Measurements from ENCODE around the gene RNF32. TPM values are rescaled to one million over a fixed set of nuclear protein-coding genes. Genes with fewer than 3 reads are reported as not detected.
"Not testable (repeated sequence)": the region's sequence is repeated elsewhere in the genome, so short reads cannot be mapped to it uniquely, and the experiment has no call there.

Gene RNF32
- polyA plus RNA-seq, 3 donors: 2.3 to 2.9 (median 2.9) TPM

GRCh38 chr7:156639426-156640256 is 933 bp upstream of the RNF32 start:
- DNase-seq (ENCODE audit: low read depth in 3 of 3, low spot score in 2 of 3): no peak

- DNase-seq (ENCODE audit: low read depth in 3 of 3, low spot score in 2 of 3): no peak
These were observed 443 bp downstream of the RNF32 start for GRCh38 chr7:156640949-156641485.

GRCh38 chr7:156642306-156643045 is 1.9 kb downstream of the RNF32 start:
- DNase-seq (ENCODE audit: low read depth in 3 of 3, low spot score in 2 of 3): no peak

- DNase-seq (ENCODE audit: low read depth in 3 of 3, low spot score in 2 of 3): not testable (repeated sequence)
These were observed 6.8 kb downstream of the RNF32 start for GRCh38 chr7:156647330-156647729.

- DNase-seq (ENCODE audit: low read depth in 3 of 3, low spot score in 2 of 3): no peak
These were observed 9.5 kb downstream of the RNF32 start for GRCh38 chr7:156650042-156650441.

- DNase-seq (ENCODE audit: low read depth in 3 of 3, low spot score in 2 of 3): no peak
These were observed 10.9 kb downstream of the RNF32 start for GRCh38 chr7:156651474-156651873.

GRCh38 chr7:156652886-156653568 is 12.5 kb downstream of the RNF32 start:
- DNase-seq (ENCODE audit: low read depth in 3 of 3, low spot score in 2 of 3): no peak

GRCh38 chr7:156654511-156655234 is 14.1 kb downstream of the RNF32 start:
- no peak for DNase-seq (ENCODE audit: low read depth in 3 of 3, low spot score in 2 of 3)

- DNase-seq (ENCODE audit: low read depth in 3 of 3, low spot score in 2 of 3): no peak
These were observed 14.7 kb downstream of the RNF32 start for GRCh38 chr7:156655251-156655650.

- no peak for DNase-seq (ENCODE audit: low read depth in 3 of 3, low spot score in 2 of 3)
These were observed 15.4 kb downstream of the RNF32 start for GRCh38 chr7:156655983-156656382.

- DNase-seq (ENCODE audit: low read depth in 3 of 3, low spot score in 2 of 3): no peak
These were observed 16.0 kb downstream of the RNF32 start for GRCh38 chr7:156656598-156656997.

- no peak for DNase-seq (ENCODE audit: low read depth in 3 of 3, low spot score in 2 of 3)
These were observed 17.1 kb downstream of the RNF32 start for GRCh38 chr7:156657681-156658080.

- no peak for DNase-seq (ENCODE audit: low read depth in 3 of 3, low spot score in 2 of 3)
These were observed 18.6 kb downstream of the RNF32 start for GRCh38 chr7:156659203-156659602.

- DNase-seq (ENCODE audit: low read depth in 3 of 3, low spot score in 2 of 3): no peak
These were observed 19.4 kb downstream of the RNF32 start for GRCh38 chr7:156659961-156660360.

GRCh38 chr7:156661637-156662036 is 21.1 kb downstream of the RNF32 start:
- DNase-seq (ENCODE audit: low read depth in 3 of 3, low spot score in 2 of 3): no peak

- DNase-seq (ENCODE audit: low read depth in 3 of 3, low spot score in 2 of 3): no peak
These were observed 21.7 kb downstream of the RNF32 start for GRCh38 chr7:156662277-156662676.

- no peak for DNase-seq (ENCODE audit: low read depth in 3 of 3, low spot score in 2 of 3)
These were observed 24.5 kb downstream of the RNF32 start for GRCh38 chr7:156665101-156665500.

GRCh38 chr7:156666368-156667109 is 26.0 kb downstream of the RNF32 start:
- DNase-seq (ENCODE audit: low read depth in 3 of 3, low spot score in 2 of 3): no peak

GRCh38 chr7:156667110-156667426 is 26.5 kb downstream of the RNF32 start:
- no peak for DNase-seq (ENCODE audit: low read depth in 3 of 3, low spot score in 2 of 3)

All from right renal cortex interstitium (tissue), 3 donors.